ENCODE measurements around the gene GFY. TPM values are rescaled to one million over a fixed set of nuclear protein-coding genes. Genes with fewer than 3 reads are reported as not detected.
A peak's percentile ranks its signal among the peaks of the same experiment; 100 is the strongest.

Gene GFY
- polyA plus RNA-seq, 1 experiment, result not detected

DNA sequence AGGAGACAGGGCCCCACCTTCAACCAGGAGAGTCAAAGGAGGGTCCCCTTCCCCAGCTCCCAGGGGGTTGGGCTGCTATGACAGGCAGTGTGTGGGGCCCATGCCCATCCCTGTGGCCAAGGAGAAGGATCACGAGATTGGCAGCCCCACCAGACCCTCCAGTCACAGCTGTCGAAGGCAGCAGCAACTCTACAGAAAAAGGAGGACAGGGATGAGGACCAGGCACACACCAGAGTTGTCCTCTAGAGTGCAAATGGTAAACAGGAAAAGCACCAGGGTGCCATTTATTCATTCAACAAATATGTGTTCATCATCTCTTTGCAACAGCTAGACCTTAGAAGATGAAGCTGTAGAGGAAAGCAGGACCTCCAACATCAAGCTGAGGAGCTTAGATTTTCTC is 6.0 kb upstream of the GFY start:
- Histone ChIP-seq H3K27ac (ENCODE audit: low read depth, low read length) (no peak overlapping the region), H3K27me3 (ENCODE audit: control insufficient read depth, insufficient read depth, low read length) (peaks cover 76% of the 10 kb centered on the region), H3K9me3 (ENCODE audit: control insufficient read depth, insufficient read depth, low read length) (no peaks in the 10 kb centered on the region; the same call in 1 of the 2 replicates), H3K4me3 (ENCODE audit: low read depth, low read length) (no peak overlapping the region)
- CTCF ChIA-PET, result no interaction called here
- TF ChIP-seq, protein P1, sequence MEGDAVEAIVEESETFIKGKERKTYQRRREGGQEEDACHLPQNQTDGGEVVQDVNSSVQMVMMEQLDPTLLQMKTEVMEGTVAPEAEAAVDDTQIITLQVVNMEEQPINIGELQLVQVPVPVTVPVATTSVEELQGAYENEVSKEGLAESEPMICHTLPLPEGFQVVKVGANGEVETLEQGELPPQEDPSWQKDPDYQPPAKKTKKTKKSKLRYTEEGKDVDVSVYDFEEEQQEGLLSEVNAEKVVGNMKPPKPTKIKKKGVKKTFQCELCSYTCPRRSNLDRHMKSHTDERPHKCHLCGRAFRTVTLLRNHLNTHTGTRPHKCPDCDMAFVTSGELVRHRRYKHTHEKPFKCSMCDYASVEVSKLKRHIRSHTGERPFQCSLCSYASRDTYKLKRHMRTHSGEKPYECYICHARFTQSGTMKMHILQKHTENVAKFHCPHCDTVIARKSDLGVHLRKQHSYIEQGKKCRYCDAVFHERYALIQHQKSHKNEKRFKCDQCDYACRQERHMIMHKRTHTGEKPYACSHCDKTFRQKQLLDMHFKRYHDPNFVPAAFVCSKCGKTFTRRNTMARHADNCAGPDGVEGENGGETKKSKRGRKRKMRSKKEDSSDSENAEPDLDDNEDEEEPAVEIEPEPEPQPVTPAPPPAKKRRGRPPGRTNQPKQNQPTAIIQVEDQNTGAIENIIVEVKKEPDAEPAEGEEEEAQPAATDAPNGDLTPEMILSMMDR (IDR thresholded peaks at IDR 0.05; ENCODE audit: low read depth, low read length), result no peak
- DNase-seq (ENCODE audit: low read depth, low spot score), result no peak
- POLR2A ChIA-PET, result no interaction called here

DNA sequence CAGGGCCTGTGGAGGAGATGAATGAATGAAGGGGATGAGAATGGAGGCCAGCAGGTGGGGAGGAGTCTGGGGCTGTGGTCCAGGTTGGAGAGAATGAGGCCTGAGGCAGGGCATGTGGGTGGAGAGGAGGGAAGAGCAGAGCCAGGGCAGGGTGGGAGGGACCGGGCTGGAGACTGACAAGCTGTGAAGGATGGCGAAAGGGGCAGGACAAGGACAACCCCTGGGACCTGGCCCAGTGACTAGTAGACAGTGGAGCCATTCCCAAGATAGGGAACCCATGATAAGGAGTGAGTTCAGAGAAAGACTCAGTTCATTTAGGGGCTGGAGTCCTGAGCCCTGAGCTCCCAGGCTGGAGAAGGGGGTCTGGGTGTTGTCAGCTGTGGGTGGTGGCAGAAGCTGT is 5.0 kb upstream of the GFY start:
- Histone ChIP-seq H3K9me3 (ENCODE audit: control insufficient read depth, insufficient read depth, low read length) (no peaks in the 10 kb centered on the region; the same call in 1 of the 2 replicates), H3K4me3 (ENCODE audit: low read depth, low read length) (no peak overlapping the region), H3K27me3 (ENCODE audit: control insufficient read depth, insufficient read depth, low read length) (peaks cover 83% of the 10 kb centered on the region), H3K27ac (ENCODE audit: low read depth, low read length) (no peak overlapping the region)
- DNase-seq (ENCODE audit: low read depth, low spot score), result no peak
- CTCF ChIA-PET, result no interaction called here
- POLR2A ChIA-PET, result no interaction called here
- TF ChIP-seq, protein P1 (IDR thresholded peaks at IDR 0.05; ENCODE audit: low read depth, low read length), result no peak

DNA sequence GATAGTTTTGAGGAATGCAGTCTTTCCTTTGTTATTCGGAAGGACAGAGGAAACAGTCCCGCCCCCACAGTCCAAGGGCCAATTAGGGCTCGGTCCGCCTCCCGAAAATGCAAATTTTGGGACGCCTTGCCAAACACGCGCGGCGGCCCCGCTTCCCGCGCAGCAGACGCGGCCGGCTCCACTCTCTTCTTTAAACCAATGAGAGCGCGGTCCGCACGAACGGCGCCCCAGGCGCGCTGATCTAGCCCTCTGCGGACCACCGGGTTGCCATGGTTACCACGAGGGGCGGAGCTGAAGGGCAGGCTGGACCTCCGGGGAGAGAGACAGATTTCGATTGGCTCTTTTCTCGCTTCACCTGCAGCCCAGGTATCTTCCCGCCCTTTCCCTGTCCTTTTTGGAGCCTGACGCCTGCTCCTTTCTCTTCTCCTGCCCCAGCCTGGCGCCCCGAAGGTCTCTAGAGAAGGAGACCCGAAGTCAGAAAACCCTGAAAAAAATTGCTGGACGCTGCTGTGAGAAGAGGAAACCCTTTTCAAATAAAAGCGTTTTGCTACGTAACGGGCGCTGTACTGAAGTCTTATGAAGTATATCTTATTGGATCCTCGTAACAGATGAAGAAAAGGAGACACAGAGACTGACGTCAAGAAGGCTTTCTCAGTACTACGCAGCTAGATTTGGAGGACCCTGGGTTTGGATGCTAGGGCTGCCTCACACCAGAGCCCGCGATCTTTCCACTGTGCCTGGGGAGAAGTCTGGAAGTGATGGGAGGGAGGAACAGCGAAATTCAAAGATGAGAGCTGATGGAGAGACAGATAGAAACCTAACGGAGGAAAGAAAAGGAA is 3.9 kb upstream of the GFY start:
- CTCF ChIA-PET, result no interaction called here
- DNase-seq (ENCODE audit: low read depth, low spot score), result no peak
- TF ChIP-seq, protein P1 (IDR thresholded peaks at IDR 0.05; ENCODE audit: low read depth, low read length), result no peak
- Histone ChIP-seq H3K27ac (ENCODE audit: low read depth, low read length) (no peak overlapping the region), H3K27me3 (ENCODE audit: control insufficient read depth, insufficient read depth, low read length) (peaks cover 87% of the 10 kb centered on the region), H3K4me3 (ENCODE audit: low read depth, low read length) (no peak overlapping the region), H3K9me3 (ENCODE audit: control insufficient read depth, insufficient read depth, low read length) (peaks cover 3% of the 10 kb centered on the region; the same call in 1 of the 2 replicates)
- POLR2A ChIA-PET, result no interaction called here

DNA sequence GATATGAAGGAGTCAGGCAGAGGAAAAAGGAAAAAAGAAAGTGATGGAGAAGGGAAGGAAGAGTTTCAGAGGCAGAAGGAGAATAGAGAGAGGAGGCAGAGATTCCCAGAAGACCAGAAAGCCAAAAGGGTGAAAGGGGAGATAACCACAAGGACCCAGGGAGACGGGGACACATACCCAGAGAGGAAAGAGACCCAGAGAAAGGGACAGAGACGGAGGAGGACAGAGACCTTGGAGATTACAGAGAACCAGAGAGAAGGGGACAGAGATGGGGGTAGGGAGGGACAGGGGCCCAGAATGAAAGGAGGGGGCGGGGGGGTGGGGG is 3.3 kb upstream of the GFY start:
- Histone ChIP-seq H3K27ac (ENCODE audit: low read depth, low read length) (no peak overlapping the region), H3K4me3 (ENCODE audit: low read depth, low read length) (no peak overlapping the region), H3K27me3 (ENCODE audit: control insufficient read depth, insufficient read depth, low read length) (peaks cover 89% of the 10 kb centered on the region), H3K9me3 (ENCODE audit: control insufficient read depth, insufficient read depth, low read length) (peaks cover 4% of the 10 kb centered on the region; the same call in 1 of the 2 replicates)
- TF ChIP-seq, protein P1 (IDR thresholded peaks at IDR 0.05; ENCODE audit: low read depth, low read length), result no peak
- ChIA-PET CTCF (no interaction called here), POLR2A (no interaction called here)
- no peak for DNase-seq (ENCODE audit: low read depth, low spot score)

DNA sequence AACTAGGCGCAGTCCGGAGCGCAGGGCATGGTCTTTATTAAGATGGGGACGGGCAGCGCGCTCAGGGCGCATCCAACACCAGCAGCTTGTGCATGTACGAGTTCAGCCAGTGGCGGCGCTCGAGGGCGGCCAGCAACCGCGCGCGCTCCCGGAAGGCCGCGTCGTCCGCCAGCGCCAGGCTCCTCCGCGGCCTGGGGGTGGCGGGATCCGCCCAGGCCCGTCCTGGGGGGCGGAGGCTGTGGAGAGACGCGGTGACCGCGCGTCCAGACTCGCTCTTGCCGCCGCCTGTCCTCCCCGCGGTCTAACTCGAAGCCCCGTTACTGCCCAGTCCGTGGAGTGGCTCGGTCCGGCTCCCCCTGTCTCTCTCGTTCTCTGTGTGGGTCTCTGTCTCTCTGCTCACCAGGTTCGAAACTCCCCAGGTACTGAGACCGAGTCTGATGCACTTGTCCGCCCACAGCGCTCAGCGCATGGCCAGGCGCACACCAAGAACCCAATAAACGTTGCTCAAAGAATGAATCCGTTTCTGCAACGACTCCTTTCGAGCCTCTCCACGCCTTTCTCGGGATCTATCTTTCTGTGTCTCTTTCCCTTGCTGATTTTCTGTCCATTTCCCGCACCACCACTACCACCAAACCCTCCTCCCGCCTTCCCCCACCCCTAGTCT is 2.6 kb upstream of the GFY start:
- no peak for DNase-seq (ENCODE audit: low read depth, low spot score)
- Histone ChIP-seq H3K9me3 (ENCODE audit: control insufficient read depth, insufficient read depth, low read length) (peaks cover 4% of the 10 kb centered on the region; the same call in 1 of the 2 replicates), H3K27ac (ENCODE audit: low read depth, low read length) (no peak overlapping the region), H3K4me3 (ENCODE audit: low read depth, low read length) (no peak overlapping the region), H3K27me3 (ENCODE audit: control insufficient read depth, insufficient read depth, low read length) (peaks cover 89% of the 10 kb centered on the region)
- TF ChIP-seq, protein P1 (IDR thresholded peaks at IDR 0.05; ENCODE audit: low read depth, low read length), result 0 out of 2 replicates have a peak, but pooled peaks have one; percentile 22
- ChIA-PET CTCF (no interaction called here), POLR2A (no interaction called here)
